Neural progenitor cell (in vitro differentiated cells): ENCODE results near the gene STOML1. TPM values are rescaled to one million over a fixed set of nuclear protein-coding genes. Genes with fewer than 3 reads are reported as not detected.

Experiments used
- DNase-seq: peaks from one replicate; pipeline ENCODE4 v3.0.0-alpha.2; 2016; ENCODE audit warnings: low spot score
- H2AFZ ChIP-seq: fragments of 200-600 bp; sonication (generic); replicated peaks from 2 replicates; pipeline ENCODE4 v1.6.1; 2016; ENCODE audit warnings: antibody characterized with exemption
- H3F3A ChIP-seq: fragments of 200-600 bp; sonication (generic); 2 replicates; pipeline ENCODE4 v1.6.1; 2016; ENCODE audit warnings: antibody characterized with exemption, low read depth
- H3K27ac ChIP-seq: fragments of 200-600 bp; sonication (generic); 2 replicates; pipeline ENCODE4 v1.5.1; 2016; ENCODE audit warnings: mild to moderate bottlenecking
- H3K27me3 ChIP-seq: fragments of 200-600 bp; sonication (generic); 2 replicates; pipeline ENCODE4 v1.6.1; 2016; ENCODE audit warnings: mild to moderate bottlenecking, moderate library complexity
- H3K36me3 ChIP-seq: fragments of 200-600 bp; sonication (generic); 2 replicates; pipeline ENCODE4 v1.5.1; 2016
- H3K4me1 ChIP-seq: fragments of 200-600 bp; sonication (generic); 2 replicates; pipeline ENCODE4 v1.6.1; 2016; ENCODE audit warnings: mixed run types
- H3K4me2 ChIP-seq: fragments of 200-600 bp; sonication (generic); 2 replicates; pipeline ENCODE4 v1.6.1; 2016
- H3K4me3 ChIP-seq: fragments of 200-600 bp; sonication (generic); 2 replicates; pipeline ENCODE4 v1.5.1; 2016
- H3K79me2 ChIP-seq: fragments of 200-600 bp; sonication (generic); 2 replicates; pipeline ENCODE4 v1.6.1; 2016; ENCODE audit warnings: low read depth
- H3K9ac ChIP-seq: fragments of 200-600 bp; sonication (generic); 2 replicates; pipeline ENCODE4 v1.6.1; 2016
- H3K9me3 ChIP-seq: fragments of 200-600 bp; sonication (generic); 2 replicates; pipeline ENCODE4 v1.5.1; 2016; ENCODE audit warnings: low read depth
- H4K20me1 ChIP-seq: fragments of 200-600 bp; sonication (generic); 2 replicates; pipeline ENCODE4 v1.6.1; 2016; ENCODE audit warnings: low read depth
- H3K27ac Mint-ChIP-seq: 3 replicates; pipeline ENCODE4 v1.8.0; 2021; ENCODE audit warnings: mixed read lengths
- H3K27me3 Mint-ChIP-seq: 2 replicates; pipeline ENCODE4 v1.8.0; 2022; ENCODE audit warnings: low read depth, mild to moderate bottlenecking, inconsistent platforms, moderate library complexity, mixed read lengths; ENCODE audit not compliant: insufficient read depth
- H3K36me3 Mint-ChIP-seq: 3 replicates; pipeline ENCODE4 v1.8.0; 2021; ENCODE audit warnings: mixed read lengths
- H3K4me1 Mint-ChIP-seq: 3 replicates; pipeline ENCODE4 v1.8.0; 2021; ENCODE audit warnings: mixed read lengths
- H3K4me3 Mint-ChIP-seq: 3 replicates; pipeline ENCODE4 v1.8.0; 2021; ENCODE audit warnings: mild to moderate bottlenecking, moderate library complexity, mixed read lengths
- H3K9me3 Mint-ChIP-seq: 3 replicates; pipeline ENCODE4 v1.8.0; 2020; ENCODE audit warnings: mixed read lengths
- EZH2 ChIP-seq: fragments of 200-600 bp; sonication (generic); IDR thresholded peaks from 2 replicates; pipeline ENCODE4 v1.6.1; 2017; ENCODE audit warnings: antibody characterized with exemption, mild to moderate bottlenecking, moderate library complexity
- EZH2phosphoT487 ChIP-seq: fragments of 200-600 bp; sonication (generic); IDR thresholded peaks from 2 replicates; pipeline ENCODE4 v1.6.1; 2017; ENCODE audit warnings: antibody characterized with exemption
- total RNA-seq: library from RNA; depleted of rRNA; stranded (reverse); fragments of >200 nt; gene quantifications from 2 replicates; pipeline ENCODE4 v1.2.3, GENCODE V29; 2015; ENCODE audit warnings: low replicate concordance
- TF ChIP-seq, protein P1 (sequence below): fragments of 200-600 bp; sonication (generic); IDR thresholded peaks from 2 replicates; pipeline ENCODE4 v1.5.1; 2017; ENCODE audit warnings: antibody characterized with exemption, mild to moderate bottlenecking

STOML1 gene
- total RNA-seq, 1 donor from 2014 or later = 2.0 TPM

DNA sequence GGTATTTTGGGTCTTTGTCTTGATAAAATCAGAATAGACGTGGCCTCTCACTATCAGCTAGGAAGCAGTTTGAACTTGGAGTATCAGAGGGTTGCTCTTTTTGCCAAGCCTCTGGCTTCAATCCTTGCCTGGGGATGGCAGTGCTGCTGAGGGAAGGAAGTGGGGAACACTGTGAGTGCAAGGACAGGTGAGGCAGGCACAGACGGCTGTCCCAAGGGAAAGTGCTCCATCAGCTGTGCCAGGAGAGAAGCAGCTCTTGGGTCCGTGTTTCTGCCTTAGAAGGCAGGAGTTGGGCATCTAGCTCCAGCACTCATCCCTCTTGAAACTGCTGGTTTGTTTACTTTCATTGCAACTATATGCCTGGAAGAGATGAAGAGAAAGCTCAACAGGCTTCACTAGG lies 35.6 kb upstream of the STOML1 start:
- H3K27me3 ChIP-seq = no peaks in the 10 kb centered on the region
- TF ChIP-seq, protein P1, sequence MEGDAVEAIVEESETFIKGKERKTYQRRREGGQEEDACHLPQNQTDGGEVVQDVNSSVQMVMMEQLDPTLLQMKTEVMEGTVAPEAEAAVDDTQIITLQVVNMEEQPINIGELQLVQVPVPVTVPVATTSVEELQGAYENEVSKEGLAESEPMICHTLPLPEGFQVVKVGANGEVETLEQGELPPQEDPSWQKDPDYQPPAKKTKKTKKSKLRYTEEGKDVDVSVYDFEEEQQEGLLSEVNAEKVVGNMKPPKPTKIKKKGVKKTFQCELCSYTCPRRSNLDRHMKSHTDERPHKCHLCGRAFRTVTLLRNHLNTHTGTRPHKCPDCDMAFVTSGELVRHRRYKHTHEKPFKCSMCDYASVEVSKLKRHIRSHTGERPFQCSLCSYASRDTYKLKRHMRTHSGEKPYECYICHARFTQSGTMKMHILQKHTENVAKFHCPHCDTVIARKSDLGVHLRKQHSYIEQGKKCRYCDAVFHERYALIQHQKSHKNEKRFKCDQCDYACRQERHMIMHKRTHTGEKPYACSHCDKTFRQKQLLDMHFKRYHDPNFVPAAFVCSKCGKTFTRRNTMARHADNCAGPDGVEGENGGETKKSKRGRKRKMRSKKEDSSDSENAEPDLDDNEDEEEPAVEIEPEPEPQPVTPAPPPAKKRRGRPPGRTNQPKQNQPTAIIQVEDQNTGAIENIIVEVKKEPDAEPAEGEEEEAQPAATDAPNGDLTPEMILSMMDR = no peak
- TF ChIP-seq EZH2phosphoT487 (no peak), EZH2 (no peak)
- Mint-ChIP-seq H3K4me1 (no peaks in the 10 kb centered on the region), H3K4me3 (no peak overlapping the region), H3K27me3 (no peaks in the 10 kb centered on the region), H3K36me3 (peaks cover 9% of the 10 kb centered on the region), H3K9me3 (no peaks in the 10 kb centered on the region), H3K27ac (no peak overlapping the region)
- H3K9me3 ChIP-seq = no peaks in the 10 kb centered on the region
- no peaks in the 10 kb centered on the region for H3K79me2 ChIP-seq
- no peaks in the 10 kb centered on the region for H3K36me3 ChIP-seq
- H3K4me1 ChIP-seq = no peaks in the 10 kb centered on the region
- no peak for DNase-seq
- no peak overlapping the region for H3K4me3 ChIP-seq
- no peak overlapping the region for H2AFZ ChIP-seq
- no peaks in the 10 kb centered on the region for H3F3A ChIP-seq
- H4K20me1 ChIP-seq = peaks cover 3% of the 10 kb centered on the region
- no peak overlapping the region for H3K27ac ChIP-seq
- H3K9ac ChIP-seq = no peak overlapping the region
- no peak overlapping the region for H3K4me2 ChIP-seq

DNA sequence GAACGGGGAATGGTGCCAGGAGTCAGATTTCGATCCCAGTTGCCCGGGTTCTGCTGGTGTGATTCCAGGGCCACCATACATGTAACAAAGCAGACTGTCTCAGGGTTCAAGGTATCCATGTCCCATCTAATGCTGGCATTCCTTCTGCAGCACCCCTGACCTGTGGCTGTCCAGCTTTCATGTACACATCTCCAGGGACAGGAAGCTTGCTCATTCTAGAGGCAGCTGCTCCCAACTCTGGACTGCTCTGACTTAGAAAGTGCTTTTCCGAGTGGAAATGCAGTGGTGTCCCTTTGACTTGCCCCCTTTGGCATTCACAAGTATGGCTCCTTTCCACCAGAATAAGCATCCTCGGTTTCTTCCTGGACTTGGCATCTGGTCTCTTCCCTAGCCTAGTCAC lies 33.3 kb upstream of the STOML1 start:
- Histone ChIP-seq H3K36me3 (no peaks in the 10 kb centered on the region), H2AFZ (no peak overlapping the region), H3K9me3 (no peaks in the 10 kb centered on the region), H3K4me2 (no peak overlapping the region), H3K4me1 (no peaks in the 10 kb centered on the region), H3K27ac (no peak overlapping the region), H3K4me3 (no peak overlapping the region), H4K20me1 (peaks cover 3% of the 10 kb centered on the region), H3K9ac (no peak overlapping the region), H3K27me3 (no peaks in the 10 kb centered on the region), H3K79me2 (no peaks in the 10 kb centered on the region), H3F3A (no peaks in the 10 kb centered on the region)
- peaks cover 17% of the 10 kb centered on the region for H3K36me3 Mint-ChIP-seq
- peaks cover 4% of the 10 kb centered on the region for H3K27me3 Mint-ChIP-seq
- H3K27ac Mint-ChIP-seq = no peak overlapping the region
- DNase-seq = no peak
- TF ChIP-seq, protein P1 = no peak
- TF ChIP-seq EZH2 = no peak
- TF ChIP-seq EZH2phosphoT487 = no peak
- no peaks in the 10 kb centered on the region for H3K9me3 Mint-ChIP-seq
- no peaks in the 10 kb centered on the region for H3K4me1 Mint-ChIP-seq
- no peak overlapping the region for H3K4me3 Mint-ChIP-seq

DNA sequence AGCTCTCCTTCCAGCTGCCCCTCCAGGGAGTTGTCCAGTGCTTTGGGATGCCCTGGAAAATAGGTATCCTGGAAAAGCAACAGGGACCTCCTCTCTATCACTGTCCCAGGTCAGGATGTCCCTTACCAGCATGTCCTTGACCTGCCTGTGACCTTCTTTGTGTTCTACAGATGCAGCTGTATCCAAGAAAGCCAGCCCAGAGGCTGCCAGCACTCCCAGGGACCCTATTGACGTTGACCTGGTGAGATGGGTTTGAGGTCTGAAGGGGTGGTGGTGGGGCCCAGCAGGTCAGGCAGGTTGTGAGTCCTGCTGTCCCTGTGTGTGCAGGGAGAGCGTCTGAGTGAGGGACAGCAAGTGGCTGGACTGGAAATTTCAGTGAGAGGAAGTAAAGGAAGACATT lies 32.6 kb upstream of the STOML1 start:
- H3K27me3 ChIP-seq = no peaks in the 10 kb centered on the region
- no peaks in the 10 kb centered on the region for H3K9me3 Mint-ChIP-seq
- H3K27ac Mint-ChIP-seq = no peak overlapping the region
- H3K4me1 ChIP-seq = no peaks in the 10 kb centered on the region
- H3K4me3 ChIP-seq = no peak overlapping the region
- H3K36me3 ChIP-seq = no peaks in the 10 kb centered on the region
- no peak for TF ChIP-seq EZH2
- no peak for TF ChIP-seq EZH2phosphoT487
- TF ChIP-seq, protein P1 = no peak
- H3K4me3 Mint-ChIP-seq = no peak overlapping the region
- H3K9me3 ChIP-seq = no peaks in the 10 kb centered on the region
- H3K4me2 ChIP-seq = no peak overlapping the region
- H3F3A ChIP-seq = no peaks in the 10 kb centered on the region
- no peak overlapping the region for H3K27ac ChIP-seq
- H3K9ac ChIP-seq = no peak overlapping the region
- peaks cover 2% of the 10 kb centered on the region for H3K79me2 ChIP-seq
- no peaks in the 10 kb centered on the region for H3K4me1 Mint-ChIP-seq
- H4K20me1 ChIP-seq = peaks cover 3% of the 10 kb centered on the region
- H3K36me3 Mint-ChIP-seq = peaks cover 18% of the 10 kb centered on the region
- H2AFZ ChIP-seq = no peak overlapping the region
- peaks cover 4% of the 10 kb centered on the region for H3K27me3 Mint-ChIP-seq
- no peak for DNase-seq
